Middle frontal gyrus (tissue), 1 donor: Measurements from ENCODE around the gene SHISA8.
A peak's percentile ranks its signal among the peaks of the same experiment; 100 is the strongest.

ENCODE experiments used
- DNase-seq: peaks from one replicate; pipeline ENCODE4 v3.0.0-alpha.2; 2015; ENCODE audit warnings: low spot score; ENCODE audit errors: extremely low spot score

The SHISA8 gene

GRCh38 chr22:41913842-41914534 lies 886 bp downstream of the SHISA8 start:
- DNase-seq, result no peak

DNA sequence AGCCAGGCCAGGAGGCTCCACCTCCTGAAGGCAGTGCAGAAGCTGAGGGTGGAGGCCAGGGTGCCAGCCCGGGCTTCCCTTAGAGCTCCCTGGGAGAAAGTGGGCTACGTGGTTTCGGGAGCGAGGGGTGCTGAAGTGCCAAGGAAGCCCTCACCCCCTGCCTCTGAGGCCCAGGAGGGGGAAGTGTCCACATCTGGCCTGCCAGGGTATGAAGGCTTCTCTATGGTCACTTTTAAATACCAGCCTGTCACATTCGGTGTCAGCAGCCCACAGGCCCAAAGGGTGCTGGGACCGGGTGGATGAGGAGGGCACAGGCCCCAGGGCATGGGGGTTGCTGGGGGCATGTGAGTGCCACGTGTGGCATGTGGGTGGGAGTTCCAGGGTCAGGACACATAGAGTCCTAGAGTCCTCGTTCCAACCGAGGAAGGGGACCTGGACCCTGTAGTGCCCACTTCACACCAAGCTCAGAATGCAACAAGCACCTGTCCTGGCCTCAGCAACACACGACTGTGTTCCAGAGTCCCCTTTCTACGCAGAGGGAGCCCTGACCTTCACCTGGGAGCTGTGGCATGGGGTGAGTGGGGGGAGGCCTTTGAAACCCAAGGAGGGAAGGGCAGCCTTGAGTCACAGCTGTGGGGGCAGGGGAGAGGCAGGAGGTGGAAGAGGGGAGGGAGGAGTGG lies 1.7 kb downstream of the SHISA8 start:
- DNase-seq, result no peak

- no peak for DNase-seq
These were observed 2.4 kb downstream of the SHISA8 start for GRCh38 chr22:41912338-41913039.

- no peak for DNase-seq
These were observed 3.8 kb downstream of the SHISA8 start for GRCh38 chr22:41911001-41911611.

DNA sequence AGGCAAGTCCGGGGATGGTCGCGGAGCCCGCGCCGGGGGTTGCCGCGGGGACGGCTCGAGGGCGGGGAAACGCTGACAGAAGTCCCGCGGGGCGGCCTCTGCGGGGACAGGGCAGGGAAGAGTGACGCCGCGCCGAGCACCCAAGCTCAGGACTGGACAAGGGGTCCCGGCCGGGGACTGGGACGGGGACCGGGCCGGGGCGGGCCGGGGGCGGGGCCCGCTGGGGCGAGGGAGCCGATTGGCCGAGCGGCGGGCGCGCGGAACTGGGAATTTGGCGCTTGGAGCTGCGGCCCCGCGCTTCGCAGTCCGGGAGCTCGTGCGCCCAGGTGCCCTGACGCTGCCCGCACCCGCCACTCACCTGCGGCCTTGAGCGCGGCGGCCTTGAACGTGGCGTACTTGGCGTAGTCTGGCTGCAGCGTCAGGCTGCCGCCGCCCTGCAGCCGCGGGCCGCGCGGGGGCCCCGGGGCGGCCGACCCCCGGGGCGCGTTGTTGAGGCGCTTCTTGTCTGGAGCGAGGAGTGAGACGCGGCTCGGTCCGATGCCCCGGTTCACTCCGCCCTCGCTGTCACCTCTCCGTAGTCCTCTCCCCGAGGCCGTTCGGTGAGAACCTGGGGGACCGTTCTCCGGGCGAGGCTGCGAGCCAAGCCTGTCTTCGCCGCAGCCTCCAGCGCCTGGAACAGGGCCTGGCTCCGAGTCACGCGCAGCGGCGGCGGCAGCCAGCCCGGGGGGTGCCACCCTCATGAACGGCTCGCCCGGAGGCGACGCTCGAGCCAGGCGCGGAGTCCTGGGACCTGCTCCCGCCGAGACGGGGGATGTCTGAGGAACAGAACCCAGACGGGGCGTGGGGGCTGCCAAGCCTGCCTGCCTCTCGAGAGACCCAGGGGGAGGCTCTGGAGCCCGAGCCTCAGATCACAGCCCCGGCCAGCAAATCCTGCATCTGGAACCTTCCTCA lies 4.5 kb downstream of the SHISA8 start:
- DNase-seq, result peak; percentile 16

DNA sequence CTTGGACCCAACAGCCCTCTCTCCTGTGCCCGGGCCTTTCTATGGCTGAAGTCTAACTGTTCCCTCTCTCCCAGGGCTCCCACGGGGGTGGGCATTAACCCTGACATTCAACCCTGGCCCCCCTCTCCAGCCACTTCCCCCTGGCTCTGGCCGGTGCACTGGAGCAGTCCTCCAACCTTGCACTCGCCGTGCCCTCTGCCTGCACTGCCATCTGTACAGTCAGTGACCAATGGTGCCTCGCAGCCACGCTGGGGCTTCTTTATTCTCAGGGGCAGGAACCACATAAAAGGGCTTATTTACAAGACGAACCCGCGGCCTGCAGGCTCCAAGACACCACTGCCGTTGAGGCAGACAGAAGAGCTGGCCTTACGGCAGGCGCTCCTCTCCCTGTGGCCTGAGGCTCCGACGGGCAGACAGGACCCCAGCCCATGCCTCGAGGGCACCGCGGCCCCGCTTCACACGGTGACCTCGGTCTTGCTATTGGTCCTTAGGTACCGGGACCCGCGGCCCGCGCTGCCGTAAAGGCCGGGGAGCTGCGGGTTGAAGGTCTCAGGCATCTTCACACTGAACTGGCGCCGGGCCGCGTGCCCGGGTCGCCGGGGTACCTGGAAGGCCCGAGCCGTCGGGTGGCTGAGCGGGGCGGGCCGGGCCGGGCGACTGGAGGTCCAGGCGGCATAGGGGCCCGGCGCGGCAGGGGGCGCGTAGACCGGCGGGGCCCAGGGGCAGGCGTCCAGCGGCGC lies 5.4 kb downstream of the SHISA8 start:
- DNase-seq, result no peak

DNA sequence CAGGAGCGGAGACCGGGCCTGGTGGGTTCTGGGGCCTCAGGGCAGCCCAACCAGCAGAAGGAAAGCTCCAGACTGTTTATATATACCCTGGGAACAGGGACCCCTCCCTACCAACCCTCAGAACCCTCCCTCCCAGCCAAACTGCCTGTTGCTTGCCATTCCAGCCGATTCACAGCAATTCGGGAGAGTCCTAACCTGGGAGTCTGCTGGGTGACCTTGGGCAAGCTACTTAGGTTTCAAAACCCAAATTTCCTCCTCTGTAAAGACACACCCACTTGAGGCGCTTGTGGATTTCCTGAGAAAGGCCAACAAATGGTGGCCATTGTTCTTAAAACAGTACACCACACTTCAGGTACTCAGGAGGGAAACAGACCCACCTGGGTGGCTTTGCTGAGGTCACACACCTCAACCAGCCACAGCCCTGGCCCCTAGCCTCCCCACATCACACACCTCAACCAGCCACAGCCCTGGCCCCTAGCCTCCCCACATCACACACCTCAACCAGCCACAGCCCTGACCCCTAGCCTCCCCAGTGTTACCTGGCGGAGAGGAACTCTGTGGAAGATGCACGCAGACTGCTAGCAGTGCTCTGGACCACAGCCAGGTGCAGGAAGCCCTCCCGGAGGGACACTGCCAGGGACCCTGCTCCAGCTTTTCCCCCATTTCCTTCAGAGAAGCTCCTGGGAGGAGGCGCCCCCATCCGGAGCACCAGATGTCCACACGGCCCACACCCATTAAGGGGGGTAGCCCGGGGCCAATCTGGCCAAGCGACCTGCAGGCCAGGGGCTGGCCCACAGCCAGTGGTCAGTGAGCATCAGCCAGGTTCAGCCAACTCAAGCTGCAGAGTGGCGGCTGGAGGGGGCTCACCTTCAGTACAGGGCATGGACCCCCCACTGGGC lies 6.2 kb downstream of the SHISA8 start:
- no peak for DNase-seq

DNA sequence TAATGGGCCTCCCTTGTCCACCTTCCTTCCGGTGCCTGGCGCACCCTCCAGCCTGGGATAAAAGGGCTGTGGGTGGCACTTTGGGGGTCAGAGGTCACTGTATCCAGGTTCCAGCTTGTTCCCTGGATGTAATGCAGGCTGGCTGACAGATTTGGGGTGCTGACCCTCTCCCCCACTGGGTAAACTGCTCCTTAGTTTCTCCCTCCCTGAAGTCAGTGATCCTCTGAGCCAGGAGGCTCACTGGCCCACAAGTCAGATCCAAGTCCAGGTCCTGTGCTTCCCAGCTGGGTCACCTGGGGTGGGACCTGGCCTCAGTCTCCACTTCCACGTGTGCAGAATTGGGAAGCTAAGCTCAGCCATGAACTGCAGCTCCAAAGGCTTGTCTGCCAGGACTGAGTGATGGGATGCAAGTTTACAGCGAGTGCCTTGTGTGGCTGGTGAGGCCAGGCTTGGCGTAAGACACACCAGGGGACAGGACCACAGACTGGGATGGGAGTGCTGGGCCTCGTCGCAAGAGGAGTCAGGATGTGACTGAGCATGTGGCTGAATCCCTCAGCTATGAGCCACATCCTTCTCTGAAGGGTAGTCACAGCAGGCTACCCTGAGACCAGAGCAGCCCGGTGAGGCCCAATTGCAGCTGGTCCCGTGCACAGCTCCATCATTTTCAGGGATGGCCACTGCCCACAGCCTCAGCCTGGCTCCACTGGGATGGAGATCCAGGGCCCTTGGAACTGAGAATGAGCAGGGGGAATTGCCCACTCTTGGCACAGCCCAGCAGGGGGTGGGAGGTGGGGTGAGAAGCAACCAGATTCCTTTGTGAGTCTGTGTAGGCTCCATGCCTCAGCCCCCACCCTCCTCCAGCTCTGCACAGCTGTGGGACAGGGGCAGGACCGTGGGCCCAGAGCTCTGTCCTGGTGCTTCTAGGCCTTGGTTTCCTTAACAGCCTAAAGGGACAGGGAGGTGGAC lies 7.2 kb downstream of the SHISA8 start:
- DNase-seq, result no peak

DNA sequence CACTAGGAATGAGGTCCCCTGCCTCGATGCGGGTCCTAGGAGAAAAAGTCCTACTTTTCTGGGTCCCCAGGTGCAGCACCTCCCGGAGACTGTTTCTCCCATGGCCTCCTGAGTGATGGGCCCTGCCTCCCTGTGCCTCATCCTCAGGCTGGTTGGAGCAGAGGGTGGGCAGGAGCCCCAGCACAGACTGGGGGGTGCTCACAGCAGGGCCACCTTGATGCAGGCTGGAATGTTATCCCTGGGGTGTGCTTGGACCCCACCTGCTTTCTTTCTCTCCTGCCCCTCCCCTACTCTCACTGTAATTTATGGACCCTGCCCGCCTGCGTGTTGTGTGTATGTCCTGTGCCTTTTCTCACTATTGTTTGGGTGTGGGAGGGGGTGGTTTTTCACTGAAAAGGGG lies 8.1 kb downstream of the SHISA8 start:
- no peak for DNase-seq

DNA sequence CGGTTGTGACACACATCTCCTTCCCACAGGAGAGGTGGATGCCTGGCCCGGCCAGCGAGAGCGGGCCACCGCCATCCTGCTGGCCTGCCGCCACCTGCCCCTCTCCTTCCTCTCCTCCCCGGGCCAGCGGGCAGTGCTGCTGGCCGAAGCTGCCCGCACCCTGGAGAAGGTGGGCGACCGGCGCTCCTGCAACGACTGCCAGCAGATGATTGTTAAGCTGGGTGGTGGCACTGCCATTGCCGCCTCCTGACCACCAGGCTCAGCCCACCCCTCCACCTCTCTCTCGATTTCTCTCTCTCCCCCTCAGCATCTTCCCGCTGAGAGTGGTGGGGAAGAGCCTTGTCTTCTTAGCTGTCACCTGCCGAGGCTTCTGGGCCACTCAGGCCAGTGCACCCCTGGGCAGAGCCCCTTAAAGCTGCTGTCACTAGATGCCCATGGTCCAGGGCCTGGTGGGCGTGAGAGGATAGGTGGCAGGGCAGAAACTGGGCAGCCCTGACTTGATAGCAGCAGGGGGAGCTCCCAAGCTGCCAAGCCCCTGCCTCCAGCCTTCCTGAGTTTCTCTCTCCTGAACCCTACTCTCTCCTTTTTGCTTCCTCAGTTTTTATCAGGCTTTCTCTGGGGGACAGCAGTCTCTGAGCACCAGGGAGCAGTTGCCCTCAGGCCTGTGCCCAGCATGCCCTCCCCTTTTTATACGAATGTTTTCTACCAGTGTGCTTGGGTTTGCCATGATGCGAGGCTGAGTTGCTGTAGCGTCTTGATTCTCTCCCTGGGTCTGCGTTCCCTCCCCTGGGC lies 9.3 kb downstream of the SHISA8 start:
- no peak for DNase-seq

DNA sequence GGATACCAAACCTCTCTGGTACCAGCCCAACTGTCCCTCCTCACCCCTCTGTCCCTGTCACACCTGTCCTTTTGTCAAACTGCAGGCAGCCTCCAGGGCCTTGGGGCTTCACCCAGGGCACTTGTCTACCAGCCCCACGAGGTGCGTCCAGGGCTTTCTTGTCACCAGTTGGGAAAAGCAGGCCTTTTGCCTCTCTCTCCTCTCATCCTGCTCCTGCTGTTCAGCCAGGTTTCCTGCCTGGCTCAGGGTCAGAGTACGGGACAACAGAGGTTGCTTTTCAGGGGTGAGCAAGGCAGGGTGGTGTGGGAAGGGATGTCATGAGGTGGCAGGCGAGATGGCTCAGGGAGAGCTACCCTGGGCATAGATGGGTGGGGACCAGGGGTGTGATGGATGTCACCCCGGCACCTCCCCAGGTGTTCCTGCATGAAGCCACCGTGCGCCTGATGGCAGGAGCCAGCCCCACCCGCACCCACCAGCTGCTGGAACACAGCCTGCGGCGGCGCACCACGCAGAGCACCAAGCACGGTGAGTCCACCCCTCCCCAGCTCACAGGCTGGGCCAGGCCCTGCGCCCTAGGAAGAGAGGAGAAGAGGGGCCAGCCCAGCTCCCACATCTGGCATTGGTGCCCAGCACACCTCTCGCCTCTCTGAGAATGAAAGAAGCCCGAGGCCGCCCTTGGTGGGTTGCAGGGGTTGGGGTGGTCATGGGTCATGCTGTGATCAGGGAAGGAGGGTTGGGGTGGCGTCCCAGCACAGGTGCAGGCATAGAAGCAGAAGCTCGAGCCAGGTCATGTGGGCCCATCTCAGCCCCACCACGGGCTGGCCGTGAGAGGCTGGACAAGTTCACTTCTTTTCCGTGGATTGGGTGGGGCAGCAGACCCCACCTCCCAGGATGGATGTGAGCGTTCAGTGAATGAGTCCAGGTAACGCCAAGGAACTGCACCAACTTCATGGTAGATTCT lies 10.1 kb downstream of the SHISA8 start:
- DNase-seq, result no peak

DNA sequence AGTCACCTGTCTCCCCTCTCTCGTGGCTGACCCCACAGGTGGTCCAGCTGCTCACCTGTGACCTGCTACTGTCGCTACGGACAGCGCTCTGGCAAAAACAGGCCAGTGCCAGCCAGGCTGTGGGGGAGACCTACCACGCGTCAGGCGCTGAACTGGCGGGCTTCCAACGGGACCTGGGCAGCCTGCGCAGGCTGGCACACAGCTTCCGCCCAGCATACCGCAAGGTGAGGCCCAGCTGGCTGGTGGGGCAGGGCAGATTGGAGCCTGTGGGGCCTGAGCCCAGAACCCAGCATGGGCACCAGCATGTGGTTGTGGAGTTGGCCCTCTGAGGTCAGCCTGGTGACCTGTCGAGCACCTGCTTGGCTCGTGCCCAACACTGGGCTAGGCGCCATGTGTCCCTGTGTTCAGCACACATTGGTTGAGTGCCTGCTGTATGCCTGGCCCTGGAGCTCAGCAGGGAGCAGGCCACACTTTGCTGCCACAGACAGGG lies 11.9 kb downstream of the SHISA8 start:
- DNase-seq, result no peak

DNA sequence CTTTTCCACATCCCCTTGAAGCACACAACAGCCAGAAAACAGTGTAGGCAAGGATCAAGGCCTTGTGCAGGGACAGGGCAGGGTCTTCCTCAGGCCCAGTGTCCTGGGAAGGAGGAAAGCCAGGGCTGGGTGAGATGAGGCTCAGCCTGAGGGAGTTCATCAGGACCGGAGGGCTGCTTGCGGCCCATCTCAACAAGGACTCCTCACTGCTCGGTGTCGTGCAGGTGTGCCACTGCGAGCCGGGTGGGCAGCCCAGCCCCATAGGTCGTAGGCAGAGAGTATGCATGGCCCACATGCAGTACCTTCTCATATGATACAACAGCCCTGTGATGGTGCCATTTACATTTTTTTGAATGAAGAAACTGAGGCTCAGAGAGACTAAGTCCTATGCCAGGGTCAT lies 12.9 kb downstream of the SHISA8 start:
- no peak for DNase-seq

GRCh38 chr22:41900652-41901312 lies 14.1 kb downstream of the SHISA8 start:
- no peak for DNase-seq

GRCh38 chr22:41899992-41900651 lies 14.8 kb downstream of the SHISA8 start:
- no peak for DNase-seq
